Naive thymus-derived CD4-positive, alpha-beta T cell (primary cell): ENCODE data around the gene FBXO46. TPM values are rescaled to one million over a fixed set of nuclear protein-coding genes. Genes with fewer than 3 reads are reported as not detected.

ENCODE experiments used
- ATAC-seq: fragments of 150-1000 bp; cut with Tn5 transposase; 2 replicates; pipeline ENCODE4 v1.10.0; 2021; ENCODE audit warnings: mild to moderate bottlenecking, moderate library complexity
- CTCF ChIA-PET: fragments of 350-600 bp; sonication (Branson Sonifier 250); formaldehyde crosslinking; loops from one replicate; lab custom pipeline; 2021; ENCODE audit warnings: antibody characterized with exemption; lab: Charles Lee
- POLR2A ChIA-PET: fragments of 350-600 bp; sonication (Branson Sonifier 250); formaldehyde crosslinking; loops from one replicate; lab custom pipeline; 2021; ENCODE audit warnings: antibody characterized with exemption, inconsistent platforms; lab: Charles Lee
- DNase-seq, 9 donors: peaks; one replicate each; pipeline versions ENCODE4 v3.0.0 to v3.0.0-alpha.2; 2020 to 2022; ENCODE audit warnings: mixed read lengths in 1 of 9
- H3K27ac ChIP-seq: one replicate; pipeline ENCODE4 v1.7.0; 2013; ENCODE audit warnings: mild to moderate bottlenecking, low read depth, low read length, moderate library complexity
- H3K27me3 ChIP-seq, 2 donors: one replicate each; pipeline ENCODE4 v1.7.0; 2013; ENCODE audit warnings: low read length in 2 of 2, mild to moderate bottlenecking in 2 of 2, moderate library complexity in 2 of 2; ENCODE audit not compliant: control insufficient read depth in 2 of 2, insufficient read depth in 2 of 2
- H3K36me3 ChIP-seq, 3 experiments: 1 replicate in 2 of 3; 2 replicates in 1 of 3; pipeline ENCODE4 v1.7.0; 2013; ENCODE audit warnings: low read length in 3 of 3, mild to moderate bottlenecking in 3 of 3, moderate library complexity in 1 of 3; ENCODE audit not compliant: insufficient read depth in 3 of 3, control insufficient read depth in 2 of 3
- H3K4me1 ChIP-seq, 2 donors: one replicate each; pipeline ENCODE4 v1.7.0; 2013; ENCODE audit warnings: low read length in 2 of 2, mild to moderate bottlenecking in 2 of 2, moderate library complexity in 1 of 2; ENCODE audit not compliant: control insufficient read depth in 2 of 2, insufficient read depth in 2 of 2
- H3K4me3 ChIP-seq: 2 replicates; pipeline ENCODE4 v1.7.0; 2013; ENCODE audit warnings: mild to moderate bottlenecking, low read length
- H3K9me3 ChIP-seq, 3 experiments: 1 replicate in 2 of 3; 2 replicates in 1 of 3; pipeline ENCODE4 v1.7.0; 2013; ENCODE audit warnings: low read length in 3 of 3; ENCODE audit not compliant: control insufficient read depth in 2 of 3
- H3K27ac Mint-ChIP-seq, 9 donors: one replicate each; pipeline ENCODE4 v1.8.0; 2020 to 2022; ENCODE audit warnings: mixed read lengths in 9 of 9, mild to moderate bottlenecking in 8 of 9, moderate library complexity in 5 of 9, inconsistent platforms in 2 of 9
- H3K27me3 Mint-ChIP-seq, 5 donors: one replicate each; pipeline ENCODE4 v1.8.0; 2021 to 2022; ENCODE audit warnings: mixed read lengths in 5 of 5, mild to moderate bottlenecking in 1 of 5
- H3K36me3 Mint-ChIP-seq, 5 donors: one replicate each; pipeline ENCODE4 v1.8.0; 2020 to 2022; ENCODE audit warnings: mixed read lengths in 5 of 5, mild to moderate bottlenecking in 3 of 5, inconsistent platforms in 1 of 5
- H3K4me1 Mint-ChIP-seq, 7 donors: one replicate each; pipeline ENCODE4 v1.8.0; 2020 to 2022; ENCODE audit warnings: mixed read lengths in 7 of 7, mild to moderate bottlenecking in 3 of 7, inconsistent platforms in 1 of 7
- H3K4me3 Mint-ChIP-seq, 10 donors: one replicate each; pipeline ENCODE4 v1.8.0; 2020 to 2022; ENCODE audit warnings: mild to moderate bottlenecking in 10 of 10, mixed read lengths in 10 of 10, moderate library complexity in 6 of 10, inconsistent platforms in 2 of 10
- H3K9me3 Mint-ChIP-seq, 11 donors: one replicate each; pipeline ENCODE4 v1.8.0; 2020 to 2022; ENCODE audit warnings: mixed read lengths in 11 of 11, mild to moderate bottlenecking in 4 of 11, inconsistent platforms in 1 of 11, moderate library complexity in 1 of 11
- intact Hi-C, 2 donors: fragments of 100-400 bp; cut with micrococcal nuclease; formaldehyde crosslinking; loops; one replicate each; pipeline ENCODE4 v1.15.1; 2023
- polyA plus RNA-seq, 2 donors: library from polyadenylated mRNA; unstranded; fragments of 300-500 nt; fragmentation: Illumina TruSeq; gene quantifications; one replicate each; pipeline ENCODE4 v1.2.3, GENCODE V29; 2021
- total RNA-seq, 6 experiments: library from RNA in 5 of 6; stranded (reverse) in 5 of 6; gene quantifications; 1 replicate in 5 of 6; 2 replicates in 1 of 6; pipeline ENCODE4 v1.2.3 and lab custom pipeline; 2021 to 2026

FBXO46 gene
- total and polyA plus RNA-seq, 7 experiments from 2014 or later, result 11.1 to 52.9 (median 29.3) TPM

GRCh38 chr19:45774765-45775164 lies 44.1 kb upstream of the FBXO46 start:
- no peaks in the 10 kb centered on the region for H3K9me3 Mint-ChIP-seq
- Histone ChIP-seq H3K27ac (no peak overlapping the region), H3K4me1 (peaks cover 10 to 21% of the 10 kb centered on the region in 2 donors), H3K27me3 (peaks cover 0 to 4% of the 10 kb centered on the region in 2 donors), H3K4me3 (no peak overlapping the region), H3K36me3 (peaks cover 0 to 15% (median 0%) of the 10 kb centered on the region in 3 experiments), H3K9me3 (no peaks in the 10 kb centered on the region)
- intact Hi-C loops, result loop anchor here in 1 of 2 donors (5.0 kb wide), 2 partner anchors 88 to 238 kb away; partner anchors contain the start of genes FOXA3 and SYMPK
- CTCF ChIA-PET, result interaction anchor here (3.4 kb wide), 1 partner anchor 22 kb away, joined by 28 read pairs; no protein-coding TSS in a partner anchor
- no peak overlapping the region for H3K27ac Mint-ChIP-seq
- ATAC-seq, result no peak
- POLR2A ChIA-PET, result no interaction called here
- peaks cover 9 to 28% (median 18%) of the 10 kb centered on the region in 5 donors for H3K27me3 Mint-ChIP-seq
- H3K4me3 Mint-ChIP-seq, result no peak overlapping the region
- DNase-seq, result no peak
- H3K36me3 Mint-ChIP-seq, result peaks cover 0 to 12% (median 10%) of the 10 kb centered on the region in 5 donors
- peaks cover 11 to 26% (median 22%) of the 10 kb centered on the region in 7 donors for H3K4me1 Mint-ChIP-seq

- intact Hi-C loops, result loop anchor here in 1 of 2 donors (5.0 kb wide), 2 partner anchors 89 to 239 kb away; partner anchors contain the start of genes FOXA3 and SYMPK
- Mint-ChIP-seq H3K4me1 (peaks cover 0 to 16% (median 10%) of the 10 kb centered on the region in 7 donors), H3K27me3 (peaks cover 0 to 18% (median 8%) of the 10 kb centered on the region in 5 donors), H3K36me3 (peaks cover 0 to 8% (median 6%) of the 10 kb centered on the region in 5 donors), H3K9me3 (no peaks in the 10 kb centered on the region), H3K4me3 (no peak overlapping the region), H3K27ac (no peak overlapping the region)
- ATAC-seq, result no peak
- DNase-seq, result no peak
- Histone ChIP-seq H3K27me3 (no peaks in the 10 kb centered on the region), H3K27ac (no peak overlapping the region), H3K9me3 (no peaks in the 10 kb centered on the region), H3K36me3 (peaks cover 0 to 15% (median 0%) of the 10 kb centered on the region in 3 experiments), H3K4me1 (peaks cover 6 to 13% of the 10 kb centered on the region in 2 donors), H3K4me3 (no peak overlapping the region)
- ChIA-PET POLR2A (interaction anchor here (0.6 to 1.9 kb wide), 4 partner anchors 9 to 90 kb away, joined by 3 to 8 read pairs (median 4); partner anchors contain the start of gene DMPK), CTCF (interaction anchor here (1.0 to 3.4 kb wide), 2 partner anchors 24 to 44 kb away, joined by 4 to 28 read pairs; no protein-coding TSS in a partner anchor)
Observed at GRCh38 chr19:45773384-45773783, 42.7 kb upstream of the FBXO46 start.

- H3K4me3 Mint-ChIP-seq, result no peak overlapping the region
- peaks cover 0 to 16% (median 8%) of the 10 kb centered on the region in 7 donors for H3K4me1 Mint-ChIP-seq
- Histone ChIP-seq H3K27ac (no peak overlapping the region), H3K4me3 (no peak overlapping the region), H3K27me3 (no peaks in the 10 kb centered on the region), H3K4me1 (peaks cover 8 to 13% of the 10 kb centered on the region in 2 donors), H3K9me3 (no peaks in the 10 kb centered on the region), H3K36me3 (peaks cover 0 to 14% (median 0%) of the 10 kb centered on the region in 3 experiments)
- H3K9me3 Mint-ChIP-seq, result no peaks in the 10 kb centered on the region
- ChIA-PET POLR2A (interaction anchor here (0.6 to 1.9 kb wide), 4 partner anchors 10 to 113 kb away, joined by 3 to 8 read pairs (median 4); partner anchors contain the start of gene DMPK), CTCF (interaction anchor here (1.0 to 3.4 kb wide), 2 partner anchors 24 to 44 kb away, joined by 4 to 28 read pairs; no protein-coding TSS in a partner anchor)
- ATAC-seq (no peak), DNase-seq (no peak)
- H3K36me3 Mint-ChIP-seq, result peaks cover 0 to 8% (median 6%) of the 10 kb centered on the region in 5 donors
- no peak overlapping the region for H3K27ac Mint-ChIP-seq
- intact Hi-C loops, result loop anchor here in 1 of 2 donors (5.0 kb wide), 2 partner anchors 89 to 239 kb away; partner anchors contain the start of genes FOXA3 and SYMPK
- H3K27me3 Mint-ChIP-seq, result peaks cover 0 to 19% (median 7%) of the 10 kb centered on the region in 5 donors
Observed at GRCh38 chr19:45772912-45773311, 42.2 kb upstream of the FBXO46 start.

- POLR2A ChIA-PET, result interaction anchor here (0.6 to 1.9 kb wide), 4 partner anchors 10 to 114 kb away, joined by 3 to 8 read pairs (median 4); partner anchors contain the start of gene DMPK
- peak overlapping the region in 5 of 10 donors; percentile 18 to 55 (median 23) for H3K4me3 Mint-ChIP-seq
Observed at GRCh38 chr19:45772130-45772840, 41.6 kb upstream of the FBXO46 start.

GRCh38 chr19:45771311-45771933 lies 40.7 kb upstream of the FBXO46 start:
- Histone ChIP-seq H3K4me3 (no peak overlapping the region), H3K4me1 (peaks cover 9 to 13% of the 10 kb centered on the region in 2 donors), H3K9me3 (no peaks in the 10 kb centered on the region), H3K27ac (no peak overlapping the region), H3K27me3 (no peaks in the 10 kb centered on the region), H3K36me3 (no peaks in the 10 kb centered on the region)
- ATAC-seq (no peak), DNase-seq (no peak)
- CTCF ChIA-PET, result interaction anchor here (2.6 to 4.8 kb wide), 3 partner anchors 8 to 28 kb away, joined by 19 to 99 read pairs (median 28); no protein-coding TSS in a partner anchor
- Mint-ChIP-seq H3K36me3 (peaks cover 0 to under 1% (median 0%) of the 10 kb centered on the region in 5 donors), H3K4me3 (peak overlapping the region in 9 of 10 donors; percentile 30 to 92 (median 52)), H3K9me3 (no peaks in the 10 kb centered on the region), H3K27ac (peak overlapping the region in 2 of 9 donors; percentile 56 to 66), H3K4me1 (peaks cover 0 to 16% (median 8%) of the 10 kb centered on the region in 7 donors), H3K27me3 (peaks cover 0 to 22% (median 0%) of the 10 kb centered on the region in 5 donors)
- intact Hi-C loops, result loop anchor here in 1 of 2 donors (5.0 kb wide), 2 partner anchors 91 to 241 kb away; partner anchors contain the start of genes FOXA3 and SYMPK
- POLR2A ChIA-PET, result interaction anchor here (2.8 kb wide), 1 partner anchor 54 kb away, joined by 10 read pairs; no protein-coding TSS in a partner anchor

More at GRCh38 chr19:45772130-45772840, 41.6 kb upstream of the FBXO46 start:
- H3K4me1 ChIP-seq, result peaks cover 9 to 13% of the 10 kb centered on the region in 2 donors
- H3K36me3 ChIP-seq, result peaks cover 0 to 7% (median 0%) of the 10 kb centered on the region in 3 experiments
- no peaks in the 10 kb centered on the region for H3K9me3 ChIP-seq
- H3K27me3 ChIP-seq, result no peaks in the 10 kb centered on the region
- no peak overlapping the region for H3K27ac ChIP-seq
- Mint-ChIP-seq H3K36me3 (peaks cover 0 to 8% (median 6%) of the 10 kb centered on the region in 5 donors), H3K9me3 (no peaks in the 10 kb centered on the region), H3K4me1 (peaks cover 0 to 16% (median 8%) of the 10 kb centered on the region in 7 donors), H3K27me3 (peaks cover 0 to 22% (median 7%) of the 10 kb centered on the region in 5 donors), H3K27ac (peak overlapping the region in 3 of 9 donors; percentile 9 to 71 (median 14))
- intact Hi-C loops, result loop anchor here in 1 of 2 donors (5.0 kb wide), 2 partner anchors 90 to 240 kb away; partner anchors contain the start of genes FOXA3 and SYMPK
- H3K4me3 ChIP-seq, result no peak overlapping the region
- CTCF ChIA-PET, result interaction anchor here (1.0 to 3.4 kb wide), 2 partner anchors 25 to 45 kb away, joined by 4 to 28 read pairs; no protein-coding TSS in a partner anchor
- DNase-seq (no peak), ATAC-seq (no peak)
